Measurements from ENCODE around the gene GRB7. TPM values are rescaled to one million over a fixed set of nuclear protein-coding genes. Genes with fewer than 3 reads are reported as not detected.

Gene GRB7
- total and polyA plus RNA-seq, 2 donors (not counting 1 experiment from before 2014, with no cell fraction given) = 0.81 to 0.84 TPM

DNA sequence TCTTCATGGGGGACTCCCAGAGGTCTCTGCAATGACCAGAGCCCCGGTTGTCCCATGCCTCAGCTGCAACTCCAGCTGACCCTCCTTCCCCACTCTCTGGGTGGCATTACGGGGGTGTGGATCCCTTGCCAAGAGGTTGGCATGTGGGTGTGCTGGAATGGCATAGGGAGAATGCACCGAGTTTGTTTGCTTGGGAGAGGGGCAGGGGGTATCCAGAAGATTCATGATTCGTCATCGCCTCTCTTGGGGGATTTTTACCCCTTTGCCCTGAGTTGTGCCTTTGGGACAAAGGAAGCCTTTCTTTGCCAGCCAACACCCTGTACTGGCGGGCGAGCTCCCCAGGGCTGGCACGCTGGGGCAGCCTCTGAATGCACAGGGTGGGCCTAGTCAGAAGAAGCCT is 31.4 kb upstream of the GRB7 start:
- Mint-ChIP-seq H3K9me3 (ENCODE audit: insufficient read depth) (no peaks in the 10 kb centered on the region), H3K27me3 (peaks cover 9% of the 10 kb centered on the region), H3K4me1 (peaks cover 14% of the 10 kb centered on the region), H3K27ac (no peak overlapping the region), H3K4me3 (no peak overlapping the region)
- CTCF ChIA-PET = interaction anchor here (1.6 kb wide), 1 partner anchor 10 kb away, joined by 3 read pairs; no protein-coding TSS in a partner anchor
- Histone ChIP-seq H3K27me3 (replicated peaks in 1 of 4; ENCODE audit: control extremely low read depth in 1 of 4, control insufficient read depth in 3 of 4, insufficient read depth in 4 of 4, low read length in 3 of 4) (peaks cover 0 to 7% (median 2%) of the 10 kb centered on the region in 4 experiments), H3K4me3 (ENCODE audit: control extremely low read depth in 1 of 5, extremely low read depth in 1 of 5, insufficient read depth in 1 of 5, low read depth in 2 of 5, low read length in 4 of 5) (no peak overlapping the region), H3K9me3 (ENCODE audit: control extremely low read depth in 1 of 3, control insufficient read depth in 2 of 3, insufficient read depth in 1 of 3, low read length in 2 of 3) (no peaks in the 10 kb centered on the region), H3K9ac (ENCODE audit: low read length) (no peak overlapping the region), H4K20me1 (ENCODE audit: control insufficient read depth, insufficient read depth, low read length, poor library complexity, severe bottlenecking) (no peaks in the 10 kb centered on the region), H3K79me2 (ENCODE audit: control insufficient read depth, insufficient read depth, low read length) (no peaks in the 10 kb centered on the region), H3K27ac (ENCODE audit: low read length in 2 of 2) (no peak overlapping the region), H3K36me3 (replicated peaks in 1 of 2; ENCODE audit: control extremely low read depth in 1 of 2, control insufficient read depth in 1 of 2, extremely low read depth in 1 of 2, insufficient read depth in 2 of 2, low read length in 1 of 2) (no peaks in the 10 kb centered on the region), H3K4me1 (ENCODE audit: control insufficient read depth in 2 of 2, insufficient read depth in 2 of 2, low read length in 2 of 2) (peaks cover 12 to 19% of the 10 kb centered on the region in 2 donors), H3K4me2 (replicated peaks; ENCODE audit: low read depth, low read length, poor library complexity, severe bottlenecking) (no peak overlapping the region), H2AFZ (ENCODE audit: insufficient read depth, low read depth, low read length, poor library complexity, severe bottlenecking) (no peak overlapping the region)
- DNase-seq = no peak
- TF ChIP-seq EZH2 (IDR thresholded peaks at IDR 0.05; ENCODE audit: borderline replicate concordance, insufficient read depth, low read depth, low read length, poor library complexity, severe bottlenecking) = no peak
- no peak for ATAC-seq (ENCODE audit: low read depth)
- intact Hi-C loops (cut with micrococcal nuclease) = no loop called here
- POLR2A ChIA-PET = no interaction called here
- 100% methylated on average over 5 of the region's 8 CpGs for WGBS (ENCODE audit: insufficient coverage)

DNA sequence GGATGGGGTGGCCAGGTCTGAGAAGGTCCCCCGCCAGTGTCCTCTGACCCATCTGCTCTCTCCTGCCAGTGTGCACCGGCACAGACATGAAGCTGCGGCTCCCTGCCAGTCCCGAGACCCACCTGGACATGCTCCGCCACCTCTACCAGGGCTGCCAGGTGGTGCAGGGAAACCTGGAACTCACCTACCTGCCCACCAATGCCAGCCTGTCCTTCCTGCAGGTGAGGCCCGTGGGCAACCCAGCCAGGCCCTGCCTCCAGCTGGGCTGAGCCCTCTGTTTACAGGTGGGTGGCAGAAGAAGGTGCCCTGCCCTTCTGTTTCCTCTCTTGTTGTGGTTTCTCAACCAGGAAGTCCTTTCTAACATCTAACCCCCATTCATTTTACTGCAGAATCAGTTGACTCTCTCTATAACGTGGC is 30.8 kb upstream of the GRB7 start:
- Histone ChIP-seq H3K4me1 (ENCODE audit: control insufficient read depth in 2 of 2, insufficient read depth in 2 of 2, low read length in 2 of 2) (peaks cover 12 to 19% of the 10 kb centered on the region in 2 donors), H3K27ac (ENCODE audit: low read length in 2 of 2) (no peak overlapping the region), H3K4me2 (replicated peaks; ENCODE audit: low read depth, low read length, poor library complexity, severe bottlenecking) (peak overlapping the region; percentile 37), H2AFZ (ENCODE audit: insufficient read depth, low read depth, low read length, poor library complexity, severe bottlenecking) (no peak overlapping the region), H3K27me3 (replicated peaks in 1 of 4; ENCODE audit: control extremely low read depth in 1 of 4, control insufficient read depth in 3 of 4, insufficient read depth in 4 of 4, low read length in 3 of 4) (peaks cover 0 to 1% (median 0%) of the 10 kb centered on the region in 4 experiments), H3K9ac (ENCODE audit: low read length) (no peak overlapping the region), H3K4me3 (ENCODE audit: control extremely low read depth in 1 of 5, extremely low read depth in 1 of 5, insufficient read depth in 1 of 5, low read depth in 2 of 5, low read length in 4 of 5) (no peak overlapping the region), H4K20me1 (ENCODE audit: control insufficient read depth, insufficient read depth, low read length, poor library complexity, severe bottlenecking) (no peaks in the 10 kb centered on the region), H3K36me3 (replicated peaks in 1 of 2; ENCODE audit: control extremely low read depth in 1 of 2, control insufficient read depth in 1 of 2, extremely low read depth in 1 of 2, insufficient read depth in 2 of 2, low read length in 1 of 2) (no peaks in the 10 kb centered on the region), H3K79me2 (ENCODE audit: control insufficient read depth, insufficient read depth, low read length) (no peaks in the 10 kb centered on the region), H3K9me3 (ENCODE audit: control extremely low read depth in 1 of 3, control insufficient read depth in 2 of 3, insufficient read depth in 1 of 3, low read length in 2 of 3) (no peaks in the 10 kb centered on the region)
- ATAC-seq (ENCODE audit: low read depth) = no peak
- CTCF ChIA-PET = no interaction called here
- intact Hi-C loops (cut with micrococcal nuclease) = no loop called here
- peaks cover 14% of the 10 kb centered on the region for H3K4me1 Mint-ChIP-seq
- no peak overlapping the region for H3K4me3 Mint-ChIP-seq
- POLR2A ChIA-PET = interaction anchor here (0.6 kb wide), 1 partner anchor 457 kb away, joined by 3 read pairs; no protein-coding TSS in a partner anchor
- no peaks in the 10 kb centered on the region for H3K9me3 Mint-ChIP-seq (ENCODE audit: insufficient read depth)
- no peak for DNase-seq
- TF ChIP-seq, protein P1, sequence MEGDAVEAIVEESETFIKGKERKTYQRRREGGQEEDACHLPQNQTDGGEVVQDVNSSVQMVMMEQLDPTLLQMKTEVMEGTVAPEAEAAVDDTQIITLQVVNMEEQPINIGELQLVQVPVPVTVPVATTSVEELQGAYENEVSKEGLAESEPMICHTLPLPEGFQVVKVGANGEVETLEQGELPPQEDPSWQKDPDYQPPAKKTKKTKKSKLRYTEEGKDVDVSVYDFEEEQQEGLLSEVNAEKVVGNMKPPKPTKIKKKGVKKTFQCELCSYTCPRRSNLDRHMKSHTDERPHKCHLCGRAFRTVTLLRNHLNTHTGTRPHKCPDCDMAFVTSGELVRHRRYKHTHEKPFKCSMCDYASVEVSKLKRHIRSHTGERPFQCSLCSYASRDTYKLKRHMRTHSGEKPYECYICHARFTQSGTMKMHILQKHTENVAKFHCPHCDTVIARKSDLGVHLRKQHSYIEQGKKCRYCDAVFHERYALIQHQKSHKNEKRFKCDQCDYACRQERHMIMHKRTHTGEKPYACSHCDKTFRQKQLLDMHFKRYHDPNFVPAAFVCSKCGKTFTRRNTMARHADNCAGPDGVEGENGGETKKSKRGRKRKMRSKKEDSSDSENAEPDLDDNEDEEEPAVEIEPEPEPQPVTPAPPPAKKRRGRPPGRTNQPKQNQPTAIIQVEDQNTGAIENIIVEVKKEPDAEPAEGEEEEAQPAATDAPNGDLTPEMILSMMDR (IDR thresholded peaks at IDR 0.05) = no peak
- TF ChIP-seq EZH2 (IDR thresholded peaks at IDR 0.05; ENCODE audit: borderline replicate concordance, insufficient read depth, low read depth, low read length, poor library complexity, severe bottlenecking) = no peak
- H3K27ac Mint-ChIP-seq = no peak overlapping the region
- H3K27me3 Mint-ChIP-seq = peaks cover 5% of the 10 kb centered on the region
- WGBS (ENCODE audit: insufficient coverage) = 52% methylated on average over 2 of the region's 7 CpGs

All from B cell (primary cell).